Neutrophil (primary cell): Measurements from ENCODE around the gene A3GALT2.
"Not testable (repeated sequence)": the region's sequence is repeated elsewhere in the genome, so short reads cannot be mapped to it uniquely, and the experiment has no call there.

Experiments
- H3K27ac ChIP-seq: fragments of 200-600 bp; sonication (generic); 2 replicates; pipeline ENCODE4 v1.5.1; 2016; ENCODE audit warnings: mild to moderate bottlenecking, moderate library complexity
- H3K27me3 ChIP-seq: fragments of 200-600 bp; sonication (generic); 2 replicates; pipeline ENCODE4 v1.6.0; 2016; ENCODE audit warnings: mild to moderate bottlenecking
- H3K36me3 ChIP-seq: fragments of 200-600 bp; sonication (generic); 2 replicates; pipeline ENCODE4 v1.5.1; 2017
- H3K4me1 ChIP-seq, 2 experiments: fragments of 200-600 bp in 1 of 2; sonication (generic) in 1 of 2; 1 replicate in 1 of 2; 2 replicates in 1 of 2; pipeline versions ENCODE4 v1.5.1 to v1.6.1; 2013 to 2016; ENCODE audit warnings: low read depth in 1 of 2, low read length in 1 of 2, mild to moderate bottlenecking in 1 of 2, moderate library complexity in 1 of 2; ENCODE audit not compliant: control insufficient read depth in 1 of 2, insufficient read depth in 1 of 2
- H3K4me3 ChIP-seq, 2 experiments: fragments of 200-600 bp in 1 of 2; sonication (generic) in 1 of 2; 1 replicate in 1 of 2; 2 replicates in 1 of 2; pipeline ENCODE4 v1.5.1; 2013 to 2016; ENCODE audit warnings: low read depth in 1 of 2, low read length in 1 of 2, mild to moderate bottlenecking in 1 of 2, moderate library complexity in 1 of 2
- H3K9me3 ChIP-seq: fragments of 200-600 bp; sonication (generic); 2 replicates; pipeline ENCODE4 v1.5.1; 2016
- CTCF ChIP-seq: fragments of 200-600 bp; sonication (generic); IDR thresholded peaks from 2 replicates; pipeline ENCODE4 v1.5.1; 2016; ENCODE audit warnings: antibody characterized with exemption

The A3GALT2 gene

GRCh38 chr1:33311706-33312412, 9.0 kb downstream of the A3GALT2 start:
- H3K4me3 ChIP-seq = no peak overlapping the region
- H3K36me3 ChIP-seq = no peaks in the 10 kb centered on the region
- TF ChIP-seq CTCF = no peak
- no peaks in the 10 kb centered on the region for H3K9me3 ChIP-seq
- H3K27me3 ChIP-seq = peaks cover 15% of the 10 kb centered on the region
- peaks cover 3 to 4% of the 10 kb centered on the region in 2 experiments for H3K4me1 ChIP-seq
- no peak overlapping the region for H3K27ac ChIP-seq

GRCh38 chr1:33310702-33311101, 10.2 kb downstream of the A3GALT2 start:
- Histone ChIP-seq H3K27me3 (peaks cover 26% of the 10 kb centered on the region), H3K4me1 (peaks cover 12 to 13% of the 10 kb centered on the region in 2 experiments), H3K9me3 (no peaks in the 10 kb centered on the region), H3K27ac (no peak overlapping the region), H3K4me3 (no peak overlapping the region), H3K36me3 (no peaks in the 10 kb centered on the region)
- no peak for TF ChIP-seq CTCF

GRCh38 chr1:33309351-33309750, 11.5 kb downstream of the A3GALT2 start:
- not testable (repeated sequence) for H3K4me3 ChIP-seq, H3K27ac ChIP-seq, H3K9me3 ChIP-seq, H3K36me3 ChIP-seq
- H3K27me3 ChIP-seq = peaks cover 37% of the 10 kb centered on the region
- H3K4me1 ChIP-seq = peaks cover 12 to 13% of the 10 kb centered on the region in 2 experiments

DNA sequence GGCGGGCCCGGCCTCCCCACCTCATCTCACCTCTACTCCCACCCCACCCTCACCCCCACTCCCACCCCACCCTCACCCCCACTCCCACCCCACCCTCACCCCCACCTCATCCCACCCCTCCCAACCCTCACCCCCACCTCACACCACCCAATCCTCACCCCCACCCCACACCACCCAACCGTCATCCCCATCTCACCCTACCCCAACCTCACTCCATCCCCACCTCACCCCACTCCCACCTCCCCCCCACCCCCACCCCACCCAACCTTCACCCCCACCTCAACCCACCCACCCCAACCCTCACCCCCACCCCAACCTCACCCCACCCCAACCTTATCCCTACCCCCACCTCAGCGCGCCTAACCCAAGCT, 13.4 kb downstream of the A3GALT2 start:
- no peak for TF ChIP-seq CTCF
- Histone ChIP-seq H3K27me3 (peaks cover 37% of the 10 kb centered on the region), H3K9me3 (no peaks in the 10 kb centered on the region), H3K36me3 (no peaks in the 10 kb centered on the region), H3K27ac (no peak overlapping the region), H3K4me3 (no peak overlapping the region), H3K4me1 (peaks cover 14 to 19% of the 10 kb centered on the region in 2 experiments)

- no peak overlapping the region for H3K27ac ChIP-seq
- no peaks in the 10 kb centered on the region for H3K9me3 ChIP-seq
- TF ChIP-seq CTCF = no peak
- peak overlapping the region; percentile 40 to 57 for H3K4me3 ChIP-seq
- H3K36me3 ChIP-seq = no peaks in the 10 kb centered on the region
- H3K4me1 ChIP-seq = peaks cover 20 to 25% of the 10 kb centered on the region in 2 experiments
- H3K27me3 ChIP-seq = peaks cover 37% of the 10 kb centered on the region
Observed at GRCh38 chr1:33306653-33307493, 14.0 kb downstream of the A3GALT2 start.
